Bronchial smooth muscle cell (primary cell): ENCODE data around the gene SCML1. TPM values are rescaled to one million over a fixed set of nuclear protein-coding genes. Genes with fewer than 3 reads are reported as not detected.

ENCODE experiments used
- total RNA-seq: library from RNA; depleted of rRNA; stranded (reverse); fragments of >200 nt; gene quantifications from 2 replicates; pipeline ENCODE4 v1.2.1, GENCODE V29; 2014

The SCML1 gene
- 4.8 and 5.5 TPM in 2 replicates for total RNA-seq

GRCh38 chrX:17736856-17737709, at the start of gene SCML1:
TSS of gene SCML1 (plus strand) at chrX:17737493. CDS start at chrX:17744187, 6,694 bp downstream.

Other genes with a start within 250 kb of the SCML1 start
- 0.69 and 1.1 TPM in 2 replicates for gene RAI2, start 123.8 kb downstream of the SCML1 start, total RNA-seq